ENCODE results near the gene RELL2. TPM values are rescaled to one million over a fixed set of nuclear protein-coding genes. Genes with fewer than 3 reads are reported as not detected.

RELL2 gene
- total RNA-seq, 1 donor from 2014 or later = 5.5 TPM

DNA sequence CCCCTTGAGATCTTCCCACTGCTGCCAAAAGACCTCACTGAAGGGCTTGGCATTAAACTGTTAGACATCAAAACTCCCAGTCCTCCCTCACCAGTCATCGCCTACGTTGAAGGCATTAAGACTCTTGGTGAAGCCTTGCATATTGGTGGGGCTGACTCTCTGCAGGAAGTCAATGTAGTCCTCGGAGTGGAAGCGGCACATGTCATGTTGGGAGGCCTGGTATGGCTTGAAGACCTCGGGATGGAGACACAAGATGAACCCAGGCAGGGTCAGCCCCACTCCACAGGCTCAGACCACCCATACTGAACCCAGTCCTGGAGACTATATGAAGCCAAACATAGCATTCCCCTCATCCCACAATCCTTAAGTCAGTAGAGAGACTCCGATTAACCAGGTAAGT is 2.1 kb upstream of the RELL2 start:
- Histone ChIP-seq H3K9me3 (no peaks in the 10 kb centered on the region), H3K27me3 (ENCODE audit: low read depth) (no peaks in the 10 kb centered on the region), H3K36me3 (peaks cover 15% of the 10 kb centered on the region), H3K4me3 (no peak overlapping the region), H3K27ac (no peak overlapping the region), H3K4me1 (peaks cover 37% of the 10 kb centered on the region)
- no peak for TF ChIP-seq CTCF (IDR thresholded peaks at IDR 0.05)
- DNase-seq (no peak), ATAC-seq (no peak)
- intact Hi-C loops (cut with DNase I) = no loop called here

GRCh38 chr5:141635646-141636045 is 1.2 kb upstream of the RELL2 start:
- intact Hi-C loops (cut with DNase I) = no loop called here
- Histone ChIP-seq H3K4me1 (peaks cover 37% of the 10 kb centered on the region), H3K27me3 (ENCODE audit: low read depth) (no peaks in the 10 kb centered on the region), H3K36me3 (peaks cover 12% of the 10 kb centered on the region), H3K27ac (no peak overlapping the region), H3K4me3 (peak overlapping the region; percentile 92), H3K9me3 (no peaks in the 10 kb centered on the region)
- TF ChIP-seq CTCF (IDR thresholded peaks at IDR 0.05) = no peak
- DNase-seq = no peak
- ATAC-seq = no peak

DNA sequence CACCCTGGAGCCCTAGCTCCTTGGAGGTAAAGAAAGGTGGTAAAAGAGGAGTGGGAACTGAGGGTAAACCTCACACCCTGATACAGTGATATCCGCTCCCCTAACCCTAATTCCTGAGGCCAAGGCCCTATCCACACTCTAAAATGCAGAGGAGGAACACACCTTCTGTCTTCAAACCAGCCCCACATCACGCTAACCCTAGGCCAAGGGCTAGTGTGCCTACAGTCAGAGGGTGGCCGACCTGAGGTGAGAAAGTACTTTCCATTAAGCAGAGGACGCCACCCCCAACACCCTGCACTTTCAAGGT is 738 bp upstream of the RELL2 start:
- DNase-seq (no peak), ATAC-seq (no peak)
- peak overlapping the region; percentile 92 for H3K4me3 ChIP-seq
- no peak for TF ChIP-seq CTCF (IDR thresholded peaks at IDR 0.05)
- intact Hi-C loops (cut with DNase I) = no loop called here
- H3K4me1 ChIP-seq = peaks cover 37% of the 10 kb centered on the region
- no peaks in the 10 kb centered on the region for H3K27me3 ChIP-seq (ENCODE audit: low read depth)
- H3K36me3 ChIP-seq = peaks cover 12% of the 10 kb centered on the region
- peak overlapping the region; percentile 79 for H3K27ac ChIP-seq
- no peaks in the 10 kb centered on the region for H3K9me3 ChIP-seq

- ATAC-seq (peak; percentile 50 to 60), DNase-seq (no peak)
- H3K27me3 ChIP-seq (ENCODE audit: low read depth) = no peaks in the 10 kb centered on the region
- H3K9me3 ChIP-seq = no peaks in the 10 kb centered on the region
- peak overlapping the region; percentile 31 for H3K27ac ChIP-seq
- peak overlapping the region; percentile 92 for H3K4me3 ChIP-seq
- intact Hi-C loops (cut with DNase I) = no loop called here
- TF ChIP-seq CTCF (IDR thresholded peaks at IDR 0.05) = no peak
- peaks cover 14% of the 10 kb centered on the region for H3K36me3 ChIP-seq
- peaks cover 37% of the 10 kb centered on the region for H3K4me1 ChIP-seq
Measured at GRCh38 chr5:141637123-141637766, 448 bp downstream of the RELL2 start.

- TF ChIP-seq CTCF (IDR thresholded peaks at IDR 0.05) = peak; percentile 37
- DNase-seq (peak; percentile 81), ATAC-seq (peak; percentile 67 to 68)
- Histone ChIP-seq H3K27me3 (ENCODE audit: low read depth) (no peaks in the 10 kb centered on the region), H3K4me3 (peak overlapping the region; percentile 92), H3K4me1 (peaks cover 37% of the 10 kb centered on the region), H3K9me3 (no peaks in the 10 kb centered on the region), H3K27ac (peak overlapping the region; percentile 31), H3K36me3 (peaks cover 20% of the 10 kb centered on the region)
- intact Hi-C loops (cut with DNase I) = no loop called here
Measured at GRCh38 chr5:141637767-141638419, 1.1 kb downstream of the RELL2 start.

All from lower lobe of right lung (tissue), 2 donors.